MV-4-11 (cell line): ENCODE measurements around the gene PDYN.

ENCODE experiments used
- DNase-seq: peaks from one replicate; lab custom pipeline; 2025; lab: John Stamatoyannopoulos, UW

PDYN gene

GRCh38 chr20:1994627-1995026 lies 769 bp upstream of the PDYN start:
- no peak for DNase-seq

GRCh38 chr20:1992359-1993110 lies 1.3 kb downstream of the PDYN start:
- no peak for DNase-seq

GRCh38 chr20:1987826-1988225 lies 6.0 kb downstream of the PDYN start:
- DNase-seq: no peak

- DNase-seq: peak; percentile 26
These were observed 10.6 kb downstream of the PDYN start for GRCh38 chr20:1983301-1983700.

- DNase-seq: no peak
These were observed 11.2 kb downstream of the PDYN start for GRCh38 chr20:1982686-1983085.

GRCh38 chr20:1979106-1979778 lies 14.6 kb downstream of the PDYN start:
- DNase-seq: no peak

GRCh38 chr20:1975291-1975690 lies 18.6 kb downstream of the PDYN start:
- DNase-seq: no peak

- no peak for DNase-seq
These were observed 20.0 kb downstream of the PDYN start for GRCh38 chr20:1973601-1974440.

GRCh38 chr20:1971893-1972586 lies 21.8 kb downstream of the PDYN start:
- DNase-seq: no peak

- DNase-seq: no peak
These were observed 24.9 kb downstream of the PDYN start for GRCh38 chr20:1968964-1969363.

- peak; percentile 60 for DNase-seq
These were observed 28.1 kb downstream of the PDYN start for GRCh38 chr20:1965520-1966351.

GRCh38 chr20:1964659-1965405 lies 29.0 kb downstream of the PDYN start:
- no peak for DNase-seq

GRCh38 chr20:1964061-1964460 lies 29.8 kb downstream of the PDYN start:
- DNase-seq: peak; percentile 87

- no peak for DNase-seq
These were observed 32.5 kb downstream of the PDYN start for GRCh38 chr20:1961374-1961773.

GRCh38 chr20:1959156-1959555 lies 34.7 kb downstream of the PDYN start:
- DNase-seq: no peak

- DNase-seq: no peak
These were observed 35.4 kb downstream of the PDYN start for GRCh38 chr20:1958426-1958825.

GRCh38 chr20:1955217-1955616 lies 38.6 kb downstream of the PDYN start:
- no peak for DNase-seq

GRCh38 chr20:1953621-1954020 lies 40.2 kb downstream of the PDYN start:
- DNase-seq: no peak

- DNase-seq: no peak
These were observed 40.9 kb downstream of the PDYN start for GRCh38 chr20:1952737-1953530.
